Heart left ventricle (tissue), 16 donors: Measurements from ENCODE around the gene VWC2L. TPM values are rescaled to one million over a fixed set of nuclear protein-coding genes. Genes with fewer than 3 reads are reported as not detected.

Source experiments
- ATAC-seq, 4 donors: fragments of 200-7000 bp; cut with Tn5 transposase; one replicate each; pipeline ENCODE4 v1.9.1; 2020 to 2022; ENCODE audit warnings: moderate library complexity in 4 of 4, mild to moderate bottlenecking in 3 of 4, moderate number of reproducible peaks in 1 of 4
- DNase-seq, 5 donors: peaks; one replicate each; pipeline ENCODE4 v3.0.0-alpha.2; 2020
- H3K27ac ChIP-seq, 12 donors: fragments of 200-600 bp; sonication (generic) in 4 of 12; one replicate each; pipeline versions ENCODE4 v1.5.0 to v1.8.0; 2016 to 2022; ENCODE audit warnings: mild to moderate bottlenecking in 2 of 12
- H3K27me3 ChIP-seq, 9 donors: fragments of 200-600 bp; sonication (generic) in 2 of 9; one replicate each; pipeline versions ENCODE4 v1.5.1 to v1.8.0; 2016 to 2022; ENCODE audit warnings: mild to moderate bottlenecking in 3 of 9
- H3K36me3 ChIP-seq, 9 donors: fragments of 200-600 bp; sonication (generic) in 2 of 9; one replicate each; pipeline versions ENCODE4 v1.5.0 to v1.8.0; 2018 to 2022; ENCODE audit warnings: mild to moderate bottlenecking in 2 of 9
- H3K4me1 ChIP-seq, 12 donors: fragments of 200-600 bp; sonication (generic) in 4 of 12; one replicate each; pipeline versions ENCODE4 v1.5.0 to v1.8.0; 2016 to 2022; ENCODE audit warnings: mild to moderate bottlenecking in 3 of 12
- H3K4me3 ChIP-seq, 12 donors: fragments of 200-600 bp; sonication (generic) in 4 of 12; one replicate each; pipeline versions ENCODE4 v1.5.0 to v1.8.0; 2017 to 2022; ENCODE audit warnings: mild to moderate bottlenecking in 9 of 12, moderate library complexity in 4 of 12
- H3K9me3 ChIP-seq, 12 donors: fragments of 200-600 bp; sonication (generic) in 4 of 12; one replicate each; pipeline versions ENCODE4 v1.5.0 to v1.8.0; 2016 to 2022; ENCODE audit warnings: mild to moderate bottlenecking in 1 of 12
- POLR2A ChIP-seq, 2 donors: fragments of 450-650 bp; IDR thresholded peaks; one replicate each; pipeline ENCODE4 v1.6.1; 2017; ENCODE audit warnings: antibody characterized with exemption in 2 of 2, mild to moderate bottlenecking in 2 of 2, moderate library complexity in 2 of 2
- WGBS, 4 donors: extraction: QIAGEN DNeasy Blood & Tissue Kit in 2 of 4; methylation state at CpG; one replicate each; pipeline versions ENCODE4 v1.1.5 to v1.1.7; 2013 to 2018; 5-methylcytosine and 5-hydroxymethylcytosine counted together
- intact Hi-C, 10 donors: fragments of 100-400 bp; cut with DNase I; formaldehyde crosslinking; loops; one replicate each; pipeline versions ENCODE4 v1.11.1 to v1.14.2; 2022
- polyA plus RNA-seq, 2 donors: library from polyadenylated mRNA; stranded (reverse); fragments of 200-250 nt; gene quantifications; one replicate each; pipeline ENCODE4 v1.2.3, GENCODE V29; 2013
- total RNA-seq, 9 donors: library from RNA; depleted of rRNA in 2 of 9; stranded (reverse); fragments of >200 nt in 2 of 9; fragmentation: NEBNext Ultra II Directional in 3 of 9; extraction: Animal tissue kit (Norgen Biotek cat#: 25700) in 3 of 9; gene quantifications; one replicate each; pipeline versions ENCODE4 v1.1.0 to v1.2.4, GENCODE V29; 2016 to 2023
- TF ChIP-seq, protein P1 (sequence below), 12 donors: fragments of 200-600 bp; sonication (generic) in 4 of 12; IDR thresholded peaks; one replicate each; pipeline versions ENCODE4 v1.5.0 to v1.8.0; 2018 to 2022; ENCODE audit warnings: antibody characterized with exemption in 12 of 12, mild to moderate bottlenecking in 5 of 12
- donor health status: ischemic (EF 13 %, LVEDD 7.1; RV severe dilation, severe dysfunction).
- donor health status: healthy with polysubstance abuse.
- donor health status: DM: no; HTN: yes; CAD: no.
- donor health status: DM: no; HTN: no; CAD: no.
- donor health status: ischemic (EF 25% LVEDD 6.9; RV normal size, moderate dysfunction).
- donor health status: ischemic (EF 25% LVEDD 5.7; RV mildly dilated, moderate dysfunction).
- donor health status: healthy.
- donor health status: DM: yes; HTN: yes; CAD: no.
- donor health status: ischemic (EF 35%, LVEDD 5.7; RV mildly dilated, moderate dysfunction).
- donor health status: nonischemic (EF 11% LVEDD 7.7; RV severe dilation, severe dysfunction).
- donor health status: DM: yes; HTN: yes; CAD: no.
- donor health status: PGD.
- donor health status: ischemic (EF 29% LVEDD 5.4; RV normal size, mild dysfunction).
- donor health status: nonischemic (EF 23%, LVEDD 6.1; RV moderate dilation, normal function).

VWC2L gene
- total and polyA plus RNA-seq, 11 donors = 0.13 TPM; not detected in 10

DNA sequence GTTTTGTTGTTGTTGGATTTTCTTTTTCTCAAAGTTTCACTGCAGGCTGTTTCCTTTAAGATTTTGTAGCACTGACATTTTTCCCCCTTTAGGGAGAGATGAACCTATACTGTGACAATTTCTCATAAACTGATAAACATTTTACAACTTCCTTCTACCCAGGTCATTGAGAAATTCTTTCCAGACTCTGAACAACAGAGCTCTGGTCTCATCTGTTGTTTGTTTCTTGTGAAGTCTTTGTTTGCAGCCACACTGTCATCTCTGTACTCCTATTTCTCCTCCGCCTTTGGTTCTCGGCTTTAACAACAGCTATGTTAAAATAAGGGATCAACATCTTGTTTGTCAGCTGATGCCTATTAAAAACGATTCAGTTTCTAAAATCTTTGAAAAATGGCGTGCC is 167.6 kb downstream of the VWC2L start:
- intact Hi-C loops = no loop called here
- WGBS, 4 donors = 79 to 84% (median 82%) methylated on average over 4 of the region's 4 CpGs
- no peak for ATAC-seq

DNA sequence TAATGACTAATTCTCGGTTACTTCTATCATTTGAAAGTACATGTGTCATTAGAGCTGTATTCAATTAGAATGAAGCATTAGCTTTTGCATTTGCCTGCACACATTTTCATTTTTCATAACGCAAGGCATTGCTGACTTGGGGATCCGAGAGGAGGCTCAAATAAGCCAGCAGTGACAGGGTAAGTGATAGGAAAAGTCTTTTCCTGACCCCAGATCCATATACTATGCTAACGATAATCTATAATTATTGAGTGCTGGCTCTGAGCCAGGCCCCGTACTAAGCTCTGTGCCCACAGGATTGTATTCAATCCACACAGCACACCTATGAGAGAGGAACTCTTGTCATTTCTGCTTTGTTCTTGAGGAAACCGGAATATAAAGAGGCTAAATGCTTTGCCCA is 168.2 kb downstream of the VWC2L start:
- Histone ChIP-seq H3K4me3 (no peak overlapping the region), H3K4me1 (no peaks in the 10 kb centered on the region), H3K9me3 (no peaks in the 10 kb centered on the region), H3K36me3 (no peaks in the 10 kb centered on the region), H3K27me3 (peaks cover 0 to 4% (median 0%) of the 10 kb centered on the region in 9 donors), H3K27ac (no peak overlapping the region)
- ATAC-seq (no peak), DNase-seq (no peak)
- TF ChIP-seq POLR2A (IDR thresholded peaks at IDR 0.05) = no peak
- TF ChIP-seq, protein P1, sequence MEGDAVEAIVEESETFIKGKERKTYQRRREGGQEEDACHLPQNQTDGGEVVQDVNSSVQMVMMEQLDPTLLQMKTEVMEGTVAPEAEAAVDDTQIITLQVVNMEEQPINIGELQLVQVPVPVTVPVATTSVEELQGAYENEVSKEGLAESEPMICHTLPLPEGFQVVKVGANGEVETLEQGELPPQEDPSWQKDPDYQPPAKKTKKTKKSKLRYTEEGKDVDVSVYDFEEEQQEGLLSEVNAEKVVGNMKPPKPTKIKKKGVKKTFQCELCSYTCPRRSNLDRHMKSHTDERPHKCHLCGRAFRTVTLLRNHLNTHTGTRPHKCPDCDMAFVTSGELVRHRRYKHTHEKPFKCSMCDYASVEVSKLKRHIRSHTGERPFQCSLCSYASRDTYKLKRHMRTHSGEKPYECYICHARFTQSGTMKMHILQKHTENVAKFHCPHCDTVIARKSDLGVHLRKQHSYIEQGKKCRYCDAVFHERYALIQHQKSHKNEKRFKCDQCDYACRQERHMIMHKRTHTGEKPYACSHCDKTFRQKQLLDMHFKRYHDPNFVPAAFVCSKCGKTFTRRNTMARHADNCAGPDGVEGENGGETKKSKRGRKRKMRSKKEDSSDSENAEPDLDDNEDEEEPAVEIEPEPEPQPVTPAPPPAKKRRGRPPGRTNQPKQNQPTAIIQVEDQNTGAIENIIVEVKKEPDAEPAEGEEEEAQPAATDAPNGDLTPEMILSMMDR (IDR thresholded peaks at IDR 0.05) = no peak
- intact Hi-C loops = no loop called here
- WGBS, 4 donors = 77 to 81% (median 80%) methylated on average over 6 of the region's 6 CpGs

More for the DNA sequence above, 167.6 kb downstream of the VWC2L start:
- Histone ChIP-seq H3K4me1 (no peaks in the 10 kb centered on the region), H3K27ac (no peak overlapping the region), H3K4me3 (no peak overlapping the region), H3K27me3 (peaks cover 0 to 4% (median 0%) of the 10 kb centered on the region in 9 donors), H3K36me3 (no peaks in the 10 kb centered on the region), H3K9me3 (no peaks in the 10 kb centered on the region)
- TF ChIP-seq, protein P1 (IDR thresholded peaks at IDR 0.05) = no peak
- TF ChIP-seq POLR2A (IDR thresholded peaks at IDR 0.05) = no peak
- no peak for DNase-seq

DNA sequence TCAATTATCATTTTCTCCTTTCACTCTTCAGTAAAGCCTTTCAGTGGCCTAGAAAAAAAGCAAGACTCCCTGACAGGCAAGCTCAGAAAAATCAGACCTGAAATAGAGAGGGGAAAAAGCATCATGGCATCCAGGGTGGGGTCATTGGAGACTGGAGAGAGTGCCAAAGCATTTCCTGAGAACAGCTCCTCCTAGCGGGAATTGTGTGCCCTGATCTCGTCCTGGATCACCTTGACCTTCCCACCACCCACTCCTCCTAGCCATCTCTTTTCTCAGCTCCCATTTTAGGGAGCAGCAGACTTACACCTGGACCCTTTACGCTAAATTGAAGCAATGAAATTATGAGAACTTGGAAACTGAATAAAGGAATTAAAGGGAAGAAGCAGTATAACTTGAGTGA is 176.6 kb downstream of the VWC2L start:
- Histone ChIP-seq H3K9me3 (no peaks in the 10 kb centered on the region), H3K4me1 (no peaks in the 10 kb centered on the region), H3K27ac (no peak overlapping the region), H3K36me3 (no peaks in the 10 kb centered on the region), H3K27me3 (peaks cover 0 to 3% (median 0%) of the 10 kb centered on the region in 9 donors), H3K4me3 (no peak overlapping the region)
- no peak for DNase-seq
- no peak for TF ChIP-seq POLR2A (IDR thresholded peaks at IDR 0.05)
- TF ChIP-seq, protein P1 (IDR thresholded peaks at IDR 0.05) = no peak
- WGBS, 4 donors = 41 to 52% (median 47%) methylated on average over 3 of the region's 3 CpGs
- no peak for ATAC-seq
- intact Hi-C loops = no loop called here

DNA sequence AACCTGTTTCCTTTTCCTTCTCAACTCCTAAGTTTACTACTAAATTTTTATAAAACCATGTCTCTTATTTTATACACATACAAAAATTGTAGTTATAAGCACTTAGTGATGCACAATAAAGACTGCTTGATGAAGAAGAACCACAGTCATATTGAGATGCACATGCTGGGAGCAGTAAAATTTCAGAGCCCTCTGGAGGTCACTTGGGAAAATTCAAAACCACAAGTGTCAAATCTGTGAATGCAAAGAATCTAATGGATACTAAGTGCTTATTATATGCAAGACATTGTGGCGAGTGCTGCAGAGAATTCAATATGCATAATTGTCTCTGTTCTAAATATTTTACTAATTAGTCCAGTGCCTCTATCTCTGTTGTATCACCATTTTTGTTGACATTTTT is 180.5 kb downstream of the VWC2L start:
- no peaks in the 10 kb centered on the region for H3K4me1 ChIP-seq
- H3K27ac ChIP-seq = no peak overlapping the region
- no peaks in the 10 kb centered on the region for H3K36me3 ChIP-seq
- intact Hi-C loops = no loop called here
- H3K9me3 ChIP-seq = no peaks in the 10 kb centered on the region
- TF ChIP-seq, protein P1 (IDR thresholded peaks at IDR 0.05) = peak in 4 of 12 donors; percentile 5 to 26 (median 14)
- TF ChIP-seq POLR2A (IDR thresholded peaks at IDR 0.05) = no peak
- no peak for ATAC-seq
- WGBS, 4 donors = 63 to 84% (median 69%) methylated on average over 1 of the region's 1 CpG
- no peak overlapping the region for H3K4me3 ChIP-seq
- no peaks in the 10 kb centered on the region for H3K27me3 ChIP-seq
- DNase-seq = no peak
